ENCODE measurements around the gene SLC39A5. TPM values are rescaled to one million over a fixed set of nuclear protein-coding genes. Genes with fewer than 3 reads are reported as not detected.
A peak's percentile ranks its signal among the peaks of the same experiment; 100 is the strongest.

The SLC39A5 gene
- total and polyA plus RNA-seq, 2 of the 8 experiments (the other 6 are each of a cell fraction or from before 2014, with no cell fraction given) = 0.27 TPM; not detected in 1

DNA sequence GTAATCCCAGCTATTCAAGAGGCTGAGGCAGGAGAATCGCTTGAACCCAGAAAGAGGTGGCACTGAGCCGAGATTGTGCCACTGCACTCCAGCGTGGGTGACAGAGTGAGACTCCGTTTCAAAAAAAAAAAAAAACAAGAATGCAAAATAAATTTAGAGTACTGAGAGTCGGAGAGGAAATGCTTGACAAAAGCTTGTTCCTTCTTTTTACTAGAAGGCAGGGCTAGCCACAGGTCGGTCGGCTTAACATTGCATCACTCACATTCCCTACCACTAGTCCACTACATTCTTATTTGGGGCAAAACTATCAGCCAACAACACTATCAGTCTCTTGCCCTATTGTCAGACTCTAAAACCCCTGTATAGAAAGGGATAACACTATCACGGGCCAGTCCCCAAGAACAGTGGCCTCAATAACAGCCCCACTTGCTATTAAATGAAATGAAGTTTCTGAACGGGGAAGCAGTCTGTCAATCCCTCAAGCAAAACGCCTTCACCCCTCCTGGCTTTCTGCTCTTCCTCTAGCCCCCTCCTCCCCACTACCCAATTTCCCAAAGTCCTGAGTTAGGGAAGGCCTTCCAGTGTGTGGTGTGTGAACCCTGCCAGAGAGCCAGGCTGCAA, 9.1 kb upstream of the SLC39A5 start:
- Histone ChIP-seq H2BK15ac (ENCODE audit: low read length) (no peak overlapping the region), H3K9me3 (ENCODE audit: insufficient read depth in 2 of 2, low read depth in 1 of 2, low read length in 1 of 2) (no peaks in the 10 kb centered on the region), H3K23me2 (ENCODE audit: low read depth, low read length) (peaks cover 22% of the 10 kb centered on the region), H2BK20ac (ENCODE audit: low read length) (no peak overlapping the region), H3K27ac (ENCODE audit: low read depth, low read length) (peak overlapping the region; percentile 86), H3K4me2 (ENCODE audit: insufficient read depth in 1 of 2, low read depth in 2 of 2, low read length in 2 of 2) (peak overlapping the region; percentile 85 to 100), H3K9ac (replicated peaks in 1 of 4; ENCODE audit: extremely low read depth in 1 of 4, low read depth in 3 of 4, low read length in 3 of 4) (peak overlapping the region; percentile 66 to 94 (median 74)), H3K4me1 (replicated peaks in 1 of 4; ENCODE audit: control insufficient read depth in 3 of 4, insufficient read depth in 4 of 4, low read length in 3 of 4) (peaks cover 3 to 13% (median 6%) of the 10 kb centered on the region in 4 experiments; a peak in 6 of 7 replicates), H3K23ac (ENCODE audit: insufficient read length) (no peak overlapping the region), H4K8ac (ENCODE audit: extremely low read depth, insufficient read depth, low read length) (no peak overlapping the region), H3K79me2 (ENCODE audit: control insufficient read depth in 1 of 2, insufficient read depth in 2 of 2, low read length in 2 of 2) (peaks cover 0 to 30% of the 10 kb centered on the region in 2 experiments; a peak in 2 of 4 replicates), H3K36me3 (ENCODE audit: control insufficient read depth in 2 of 4, insufficient read depth in 4 of 4, low read length in 3 of 4) (peaks cover 0 to 8% (median 6%) of the 10 kb centered on the region in 4 experiments; a peak in 4 of 8 replicates), H3K27me3 (replicated peaks in 1 of 4; ENCODE audit: control insufficient read depth in 3 of 4, extremely low read depth in 1 of 4, insufficient read depth in 3 of 4, low read length in 3 of 4) (no peaks in the 10 kb centered on the region), H3K4me3 (ENCODE audit: extremely low read depth in 1 of 4, insufficient read depth in 2 of 4, low read depth in 3 of 4, low read length in 4 of 4) (peak overlapping the region; percentile 67 to 94 (median 86)), H3K18ac (ENCODE audit: extremely low read depth, low read length) (peak overlapping the region; percentile 75; the same call in 1 of the 2 replicates), H3K79me1 (ENCODE audit: low read depth, low read length) (peaks cover 8% of the 10 kb centered on the region), H2BK120ac (replicated peaks; ENCODE audit: low read depth, low read length) (no peak overlapping the region), H2AFZ (ENCODE audit: low read length) (no peak overlapping the region), H3K56ac (replicated peaks; ENCODE audit: insufficient read length, low read depth, low read length) (peak overlapping the region; percentile 33), H2AK5ac (ENCODE audit: low read depth, low read length) (peak overlapping the region; percentile 85; the same call in 1 of the 2 replicates), H2BK12ac (ENCODE audit: low read depth, low read length) (peak overlapping the region; percentile 71; the same call in 1 of the 2 replicates), H2BK5ac (ENCODE audit: low read depth, low read length) (peak overlapping the region; percentile 89), H4K20me1 (replicated peaks in 1 of 2; ENCODE audit: control insufficient read depth in 1 of 2, insufficient read depth in 2 of 2, low read length in 2 of 2) (peaks cover 0 to 4% of the 10 kb centered on the region in 2 experiments), H3K14ac (ENCODE audit: insufficient read length) (no peak overlapping the region), H3K4ac (replicated peaks; ENCODE audit: insufficient read length, low read depth, low read length) (no peak overlapping the region), H4K91ac (replicated peaks; ENCODE audit: insufficient read length, low read length) (no peak overlapping the region), H4K5ac (ENCODE audit: insufficient read length, low read depth, low read length) (no peak overlapping the region)
- no peak for FAIRE-seq
- POLR2A ChIA-PET (ENCODE audit: partially characterized antibody) = interaction anchor here (1.0 to 9.8 kb wide), 26 partner anchors 8 to 415 kb away, joined by 3 to 203 read pairs (median 11); partner anchors contain the start of genes ANKRD52, CNPY2, COQ10A and ESYT1
- no peak for DNase-seq (ENCODE audit: low read depth in 1 of 2, low spot score in 2 of 2)
- WGBS, 2 experiments (ENCODE audit: extremely low coverage in 1 of 2, insufficient coverage in 1 of 2, insufficient read length in 1 of 2, insufficient replicate concordance in 2 of 2, low coverage in 1 of 2, low lambda C conversion rate in 2 of 2, missing lambda C conversion rate in 1 of 2) = 49% methylated on average over 9 of the region's 10 CpGs; no CpG with 5 or more reads in 1 of the 2 experiments
- CTCF ChIA-PET (ENCODE audit: partially characterized antibody) = interaction anchor here (0.6 to 4.2 kb wide), 16 partner anchors 7 to 416 kb away, joined by 3 to 89 read pairs (median 13); partner anchors contain the start of genes ANKRD52, COQ10A, SMARCC2 and ZC3H10
- TF ChIP-seq TEAD4 (IDR thresholded peaks at IDR 0.05; ENCODE audit: low read depth, low read length) = no peak
- TF ChIP-seq TAF1 (IDR thresholded peaks at IDR 0.05; ENCODE audit: low read depth, low read length) = no peak
- TF ChIP-seq JUND (IDR thresholded peaks at IDR 0.05; ENCODE audit: low read length) = no peak
- TF ChIP-seq HDAC2 (IDR thresholded peaks at IDR 0.05; ENCODE audit: borderline replicate concordance in 1 of 2, low read depth in 2 of 2, low read length in 2 of 2) = no peak
- no peak for TF ChIP-seq RBBP5 (IDR thresholded peaks at IDR 0.05; ENCODE audit: borderline replicate concordance, low read depth, low read length)
- no peak for TF ChIP-seq SP4 (IDR thresholded peaks at IDR 0.05; ENCODE audit: low read length)
- TF ChIP-seq BCL11A (IDR thresholded peaks at IDR 0.05; ENCODE audit: low read depth in 2 of 2, low read length in 2 of 2) = no peak
- no peak for TF ChIP-seq KDM1A (IDR thresholded peaks at IDR 0.05; ENCODE audit: borderline replicate concordance, low read length)
- no peak for TF ChIP-seq EP300 (IDR thresholded peaks at IDR 0.05; ENCODE audit: borderline replicate concordance in 1 of 2, low read depth in 2 of 2, low read length in 2 of 2)
- TF ChIP-seq CEBPB (IDR thresholded peaks at IDR 0.05; ENCODE audit: low read depth, low read length) = peak; percentile 81
- TF ChIP-seq FOSL1 (IDR thresholded peaks at IDR 0.05; ENCODE audit: insufficient read depth, low read depth, low read length) = no peak
- no peak for TF ChIP-seq CBX5 (IDR thresholded peaks at IDR 0.05; ENCODE audit: low read depth, low read length)
